PC-3 (cell line): ENCODE results near the gene KLHL14. TPM values are rescaled to one million over a fixed set of nuclear protein-coding genes. Genes with fewer than 3 reads are reported as not detected.

Experiments
- ATAC-seq: fragments of 200-7000 bp; cut with Tn5 transposase; 2 replicates; pipeline ENCODE4 v1.9.1; 2020; ENCODE audit warnings: mild to moderate bottlenecking, moderate library complexity
- BruUV-seq: library from RNA; stranded (reverse); fragments of 400-500 nt; replicated peaks from 2 replicates; lab custom pipeline; 2021; lab: Mats Ljungman, UMichigan
- CTCF ChIA-PET: fragments of 300-600 bp; sonication (Branson Sonifier 250); formaldehyde crosslinking; loops from one replicate; lab custom pipeline; 2022; ENCODE audit warnings: antibody characterized with exemption; lab: Charles Lee
- POLR2A ChIA-PET: fragments of 300-600 bp; sonication (Branson Sonifier 250); formaldehyde crosslinking; loops from one replicate; lab custom pipeline; 2022; ENCODE audit warnings: antibody characterized with exemption; ENCODE audit not compliant: unreplicated experiment; lab: Charles Lee
- DNase-seq: peaks from one replicate; pipeline ENCODE4 v3.0.0-alpha.2; 2015
- H2AFZ ChIP-seq: fragments of 300-600 bp; sonication (generic); 2 replicates; pipeline ENCODE4 v1.6.0; 2016; ENCODE audit warnings: antibody characterized with exemption, low read length
- H3F3A ChIP-seq: fragments of 300-600 bp; sonication (generic); one replicate; pipeline ENCODE4 v1.6.0; 2017; ENCODE audit warnings: antibody characterized with exemption, low read length, control low read depth, mild to moderate bottlenecking; ENCODE audit not compliant: unreplicated experiment
- H3K27ac ChIP-seq: fragments of 300-600 bp; sonication (generic); 2 replicates; pipeline ENCODE4 v1.5.1; 2016; ENCODE audit warnings: mild to moderate bottlenecking, low read length
- H3K27me3 ChIP-seq: fragments of 300-600 bp; sonication (generic); 2 replicates; pipeline ENCODE4 v1.6.1; 2016; ENCODE audit warnings: low read length, mixed read lengths
- H3K36me3 ChIP-seq: fragments of 300-600 bp; sonication (generic); 2 replicates; pipeline ENCODE4 v1.6.1; 2016; ENCODE audit warnings: low read depth, mixed run types, low read length, mixed read lengths
- H3K4me1 ChIP-seq: fragments of 300-600 bp; sonication (generic); 2 replicates; pipeline ENCODE4 v1.5.1; 2016; ENCODE audit warnings: low read length; ENCODE audit not compliant: insufficient read depth
- H3K4me2 ChIP-seq: fragments of 300-600 bp; sonication (generic); 2 replicates; pipeline ENCODE4 v1.6.0; 2016; ENCODE audit warnings: low read length
- H3K4me3 ChIP-seq: fragments of 300-600 bp; sonication (generic); 2 replicates; pipeline ENCODE4 v1.5.1; 2016; ENCODE audit warnings: mild to moderate bottlenecking, low read length, mixed read lengths
- H3K79me2 ChIP-seq: fragments of 300-600 bp; sonication (generic); 2 replicates; pipeline ENCODE4 v1.6.1; 2017; ENCODE audit warnings: low read length, mixed read lengths
- H3K9ac ChIP-seq: fragments of 300-600 bp; sonication (generic); 2 replicates; pipeline ENCODE4 v1.6.0; 2016; ENCODE audit warnings: mild to moderate bottlenecking, low read length
- H3K9me2 ChIP-seq: fragments of 300-600 bp; sonication (generic); replicated peaks from 2 replicates; pipeline ENCODE4 v1.6.1; 2016; ENCODE audit warnings: mixed run types, low read length, mixed read lengths
- H3K9me3 ChIP-seq: fragments of 300-600 bp; sonication (generic); 2 replicates; pipeline ENCODE4 v1.6.1; 2016; ENCODE audit warnings: low read length, mixed read lengths
- H4K20me1 ChIP-seq: fragments of 300-600 bp; sonication (generic); 2 replicates; pipeline ENCODE4 v1.6.1; 2016; ENCODE audit warnings: low read length, mixed read lengths
- CTCF ChIP-seq: fragments of 300-600 bp; sonication (generic); conservative IDR thresholded peaks from 2 replicates; pipeline ENCODE4 v1.5.1; 2017; ENCODE audit warnings: antibody characterized with exemption, low read depth, mild to moderate bottlenecking, low read length
- EZH2 ChIP-seq: fragments of 300-600 bp; sonication (generic); IDR thresholded peaks from one replicate; pipeline ENCODE4 v1.6.1; 2017; ENCODE audit warnings: antibody characterized with exemption, mild to moderate bottlenecking, low read length; ENCODE audit not compliant: unreplicated experiment
- EZH2phosphoT487 ChIP-seq: fragments of 300-600 bp; sonication (generic); IDR thresholded peaks from 2 replicates; pipeline ENCODE4 v1.6.1; 2018; ENCODE audit warnings: mild to moderate bottlenecking, antibody characterized with exemption, low read length, borderline replicate concordance
- intact Hi-C: fragments of 100-400 bp; cut with micrococcal nuclease; formaldehyde crosslinking; loops from 2 replicates; pipeline ENCODE4 v1.9.0; 2023
- total RNA-seq: library from RNA; depleted of rRNA; stranded (reverse); fragments of >200 nt; gene quantifications from 2 replicates; pipeline ENCODE4 v1.2.3, GENCODE V29; 2014

Gene KLHL14
- total RNA-seq, 1 experiment from 2014 or later: not detected

- Histone ChIP-seq H3K9me2 (no peaks in the 10 kb centered on the region), H3K4me3 (no peak overlapping the region), H3K36me3 (no peaks in the 10 kb centered on the region), H3K4me2 (no peak overlapping the region), H2AFZ (no peak overlapping the region), H3K9ac (no peak overlapping the region), H3K9me3 (no peaks in the 10 kb centered on the region), H3K4me1 (no peaks in the 10 kb centered on the region), H3K27me3 (no peaks in the 10 kb centered on the region), H4K20me1 (no peaks in the 10 kb centered on the region), H3F3A (no peaks in the 10 kb centered on the region), H3K79me2 (no peaks in the 10 kb centered on the region), H3K27ac (no peak overlapping the region)
- ATAC-seq (no peak), DNase-seq (no peak)
- BruUV-seq: no TSS peak
- intact Hi-C loops: no loop called here
- ChIA-PET POLR2A (no interaction called here), CTCF (no interaction called here)
- TF ChIP-seq EZH2phosphoT487: no peak
- no peak for TF ChIP-seq CTCF
- TF ChIP-seq EZH2: no peak
Measured at GRCh38 chr18:32672398-32672797, 100.4 kb downstream of the KLHL14 start.

GRCh38 chr18:32670727-32671126 lies 102.1 kb downstream of the KLHL14 start:
- H3K27ac ChIP-seq: no peak overlapping the region
- H3K9me2 ChIP-seq: no peaks in the 10 kb centered on the region
- H3K79me2 ChIP-seq: no peaks in the 10 kb centered on the region
- no peaks in the 10 kb centered on the region for H3K9me3 ChIP-seq
- no peaks in the 10 kb centered on the region for H3F3A ChIP-seq
- H3K36me3 ChIP-seq: no peaks in the 10 kb centered on the region
- no peaks in the 10 kb centered on the region for H4K20me1 ChIP-seq
- DNase-seq (no peak), ATAC-seq (no peak)
- ChIA-PET POLR2A (no interaction called here), CTCF (no interaction called here)
- no peak overlapping the region for H3K9ac ChIP-seq
- intact Hi-C loops: no loop called here
- TF ChIP-seq EZH2 (no peak), EZH2phosphoT487 (no peak), CTCF (no peak)
- no peaks in the 10 kb centered on the region for H3K27me3 ChIP-seq
- no peaks in the 10 kb centered on the region for H3K4me1 ChIP-seq
- BruUV-seq: no TSS peak
- no peak overlapping the region for H3K4me2 ChIP-seq
- no peak overlapping the region for H2AFZ ChIP-seq
- no peak overlapping the region for H3K4me3 ChIP-seq

- TF ChIP-seq CTCF: peak; percentile 19; the same call in 1 of the 2 replicates
- TF ChIP-seq EZH2: no peak
- no peak overlapping the region for H3K27ac ChIP-seq
- no peaks in the 10 kb centered on the region for H4K20me1 ChIP-seq
- no peaks in the 10 kb centered on the region for H3K27me3 ChIP-seq
- CTCF ChIA-PET: no interaction called here
- DNase-seq (no peak), ATAC-seq (no peak)
- H3K9me3 ChIP-seq: no peaks in the 10 kb centered on the region
- no peaks in the 10 kb centered on the region for H3K79me2 ChIP-seq
- H3K9ac ChIP-seq: no peak overlapping the region
- H3K36me3 ChIP-seq: no peaks in the 10 kb centered on the region
- POLR2A ChIA-PET: no interaction called here
- H3K4me1 ChIP-seq: no peaks in the 10 kb centered on the region
- no peak overlapping the region for H2AFZ ChIP-seq
- H3K9me2 ChIP-seq: no peaks in the 10 kb centered on the region
- H3F3A ChIP-seq: no peaks in the 10 kb centered on the region
- BruUV-seq: no TSS peak
- no peak overlapping the region for H3K4me3 ChIP-seq
- intact Hi-C loops: no loop called here
- H3K4me2 ChIP-seq: no peak overlapping the region
Measured at GRCh38 chr18:32669549-32670165, 103.2 kb downstream of the KLHL14 start.
